HG03469 (cell line): ENCODE data around the gene SLC2A5.

ENCODE experiments used
- ATAC-seq: cut with Tn5 transposase; IDR thresholded peaks from one replicate; pipeline ENCODE4 v1.9.1; 2021; ENCODE audit warnings: mild to moderate bottlenecking, moderate library complexity, moderate number of reproducible peaks; ENCODE audit not compliant: unreplicated experiment

The SLC2A5 gene

DNA sequence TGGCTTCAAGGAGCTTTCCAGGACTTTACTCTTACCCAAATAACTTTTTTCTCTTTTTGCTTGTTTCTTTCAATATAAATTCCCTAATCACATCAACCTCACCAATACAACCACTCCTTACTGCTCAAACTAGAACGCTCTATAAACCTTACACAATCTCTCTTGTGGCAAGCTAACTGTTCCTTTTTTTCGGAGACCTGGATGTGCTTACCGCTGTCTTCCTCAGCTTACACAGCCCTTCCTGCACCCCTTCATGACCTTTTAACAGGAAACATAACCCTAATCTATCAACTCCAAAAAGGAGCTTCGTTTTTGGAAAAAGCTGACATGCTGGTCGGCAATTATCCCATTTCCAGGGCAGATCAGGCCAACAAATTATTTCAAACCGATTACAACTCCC, 24.1 kb upstream of the SLC2A5 start:
- no peak for ATAC-seq

- ATAC-seq: no peak
These were observed 23.7 kb upstream of the SLC2A5 start for GRCh38 chr1:9093091-9093490.

DNA sequence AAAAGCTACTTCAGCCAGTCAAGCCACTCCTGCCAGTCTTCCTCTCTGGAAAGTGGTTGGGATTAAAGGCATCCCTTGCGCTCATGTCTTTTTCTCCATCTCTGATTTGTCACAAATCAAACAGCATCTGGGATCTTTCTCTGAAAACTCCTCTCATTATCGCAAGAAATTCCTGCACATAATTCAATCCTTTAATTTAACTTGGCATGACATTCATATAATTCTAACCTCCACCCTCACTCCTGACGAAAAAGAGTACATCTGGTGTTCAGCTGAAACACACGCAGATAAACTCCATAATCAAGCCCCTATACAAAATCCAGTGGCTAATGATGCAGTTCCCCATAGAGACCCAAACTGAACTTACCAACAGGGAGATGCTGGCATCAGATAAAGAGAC, 19.4 kb upstream of the SLC2A5 start:
- ATAC-seq: no peak

DNA sequence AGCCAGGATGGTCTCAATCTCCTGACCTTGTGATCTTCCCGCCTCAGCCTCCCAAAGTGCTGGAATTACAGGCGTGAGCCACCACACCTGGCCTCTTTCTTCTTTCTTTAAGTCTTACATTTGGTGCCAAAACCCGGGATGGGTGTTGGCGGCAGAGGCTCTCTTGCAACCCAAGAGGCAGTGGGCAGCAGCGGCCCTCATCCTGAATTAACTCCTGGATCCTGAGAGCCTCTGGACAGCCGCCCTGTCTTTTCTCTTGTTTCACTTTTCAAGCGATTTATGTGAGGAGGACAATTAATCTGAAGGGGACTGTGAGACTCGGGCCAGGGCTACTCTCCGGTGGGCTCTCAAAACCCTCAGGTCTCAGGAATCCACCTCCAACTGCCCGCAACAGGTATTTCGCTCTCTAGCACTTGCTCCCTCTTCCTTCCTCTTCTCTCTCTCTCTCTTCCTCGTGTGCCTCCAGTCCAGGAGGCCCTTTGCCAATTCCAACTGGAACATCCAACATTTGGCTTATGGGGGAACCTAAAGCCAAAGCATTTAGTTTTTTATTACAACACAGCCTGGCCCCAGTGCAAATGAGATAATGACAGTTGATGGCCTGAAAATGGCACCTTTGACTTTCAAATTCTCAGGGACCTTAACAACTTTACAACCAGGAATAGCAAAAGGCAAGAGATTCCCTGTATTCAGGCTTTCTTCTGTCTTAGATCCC, 18.1 kb upstream of the SLC2A5 start:
- no peak for ATAC-seq

GRCh38 chr1:9086796-9087195, 17.4 kb upstream of the SLC2A5 start:
- no peak for ATAC-seq

DNA sequence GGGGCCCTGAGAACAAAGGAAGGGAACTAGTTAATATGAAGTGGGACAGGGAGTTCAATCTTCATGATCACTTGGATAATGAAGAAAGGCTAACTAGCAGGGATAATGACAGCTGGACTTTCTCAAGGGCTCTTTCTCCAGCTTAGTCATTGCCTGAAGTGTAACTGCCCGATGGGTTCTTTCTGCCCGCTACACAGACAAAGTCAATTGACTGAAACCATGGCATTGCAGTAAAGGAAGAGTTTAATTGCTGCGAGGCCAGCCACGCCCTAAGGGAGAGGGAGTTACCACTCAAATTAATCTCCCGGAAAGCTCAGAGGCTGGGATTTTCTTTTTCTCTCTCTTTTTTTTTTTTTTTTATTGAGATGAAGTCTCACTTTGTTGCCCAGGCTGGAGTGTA, 16.6 kb upstream of the SLC2A5 start:
- ATAC-seq: no peak

GRCh38 chr1:9085306-9085940, 16.0 kb upstream of the SLC2A5 start:
- no peak for ATAC-seq

DNA sequence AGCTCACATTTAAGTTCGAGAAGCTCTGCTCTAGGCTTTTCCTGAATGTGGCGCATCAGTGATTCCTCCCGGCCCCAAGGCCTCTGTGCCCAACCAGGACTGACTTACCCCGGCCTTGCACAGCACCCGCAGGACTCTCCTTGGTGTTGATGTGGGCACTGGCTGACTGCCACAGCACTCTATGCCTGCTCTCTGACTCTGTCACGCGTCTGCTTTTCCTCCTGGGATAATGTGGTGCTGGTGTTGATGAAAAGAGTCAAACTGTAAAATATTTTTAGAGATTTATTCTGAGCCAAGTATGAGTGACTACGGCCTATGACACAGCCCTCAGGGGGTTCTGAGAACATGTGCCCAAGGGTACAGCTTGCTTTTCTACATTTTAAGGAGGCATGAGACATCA, 15.5 kb upstream of the SLC2A5 start:
- ATAC-seq: no peak

DNA sequence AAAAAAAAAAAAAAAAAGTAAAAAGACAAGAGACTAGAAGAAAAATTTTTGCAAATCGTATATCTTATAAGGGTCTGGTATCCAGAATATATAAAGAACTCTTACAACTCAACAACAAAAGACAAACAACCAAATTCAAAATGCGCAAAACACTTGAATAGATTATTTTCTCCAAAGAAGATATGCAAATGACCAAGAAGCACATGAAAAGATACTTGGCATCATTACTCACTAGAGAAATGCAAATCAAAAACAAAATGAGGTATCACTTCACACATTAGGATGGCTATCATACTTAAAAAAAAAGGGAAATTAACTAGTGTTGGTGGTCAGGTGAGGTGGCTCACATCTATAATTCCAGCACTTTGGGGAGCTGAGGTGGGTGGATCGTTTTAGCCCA, 12.0 kb upstream of the SLC2A5 start:
- ATAC-seq: no peak

- ATAC-seq: no peak
These were observed 11.4 kb upstream of the SLC2A5 start for GRCh38 chr1:9080705-9081291.

- no peak for ATAC-seq
These were observed 10.7 kb upstream of the SLC2A5 start for GRCh38 chr1:9079988-9080704.

- ATAC-seq: no peak
These were observed 9.5 kb upstream of the SLC2A5 start for GRCh38 chr1:9078752-9079500.

GRCh38 chr1:9078015-9078751, 8.7 kb upstream of the SLC2A5 start:
- ATAC-seq: no peak

GRCh38 chr1:9075022-9075421, 5.6 kb upstream of the SLC2A5 start:
- no peak for ATAC-seq

DNA sequence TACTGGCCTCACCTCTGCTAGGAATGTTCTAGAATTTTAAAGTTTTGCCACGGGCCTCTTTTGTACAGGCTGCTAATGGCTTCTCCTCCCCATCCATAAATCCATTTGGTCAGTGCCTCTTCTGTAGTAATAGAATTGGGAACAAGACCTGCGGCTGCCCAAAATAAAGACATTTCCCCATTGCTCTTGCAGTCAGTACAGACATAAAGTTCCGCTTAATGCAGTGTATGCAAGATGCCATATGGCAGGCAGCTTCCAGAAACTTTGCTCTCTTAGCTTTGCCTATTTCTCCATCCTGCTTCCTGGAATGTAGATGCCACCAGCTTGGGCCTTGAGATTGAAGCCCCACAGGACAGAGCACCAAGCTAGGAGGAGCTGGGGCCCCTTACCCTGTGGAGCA, 3.7 kb upstream of the SLC2A5 start:
- no peak for ATAC-seq

GRCh38 chr1:9071554-9072235, 2.3 kb upstream of the SLC2A5 start:
- ATAC-seq: no peak

DNA sequence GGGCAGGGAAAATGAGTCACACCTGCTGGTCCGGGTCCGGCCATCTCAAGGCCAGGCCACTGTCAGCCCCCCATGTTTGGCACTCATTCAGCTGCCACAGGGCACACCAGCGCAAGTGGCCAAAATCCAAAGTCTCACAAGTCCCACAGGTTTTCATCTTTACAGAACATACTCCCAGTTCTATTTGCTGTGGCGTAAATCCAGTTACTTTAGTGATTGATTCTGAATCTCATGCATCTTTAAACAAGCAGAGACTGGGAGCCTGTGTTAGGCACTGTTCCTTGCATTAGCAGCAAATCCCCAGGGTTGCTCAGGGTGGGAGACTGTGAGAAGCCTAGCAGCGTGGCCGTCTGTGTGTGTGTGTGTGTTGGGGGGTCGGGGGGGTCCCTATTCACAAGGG, 1.1 kb upstream of the SLC2A5 start:
- no peak for ATAC-seq

DNA sequence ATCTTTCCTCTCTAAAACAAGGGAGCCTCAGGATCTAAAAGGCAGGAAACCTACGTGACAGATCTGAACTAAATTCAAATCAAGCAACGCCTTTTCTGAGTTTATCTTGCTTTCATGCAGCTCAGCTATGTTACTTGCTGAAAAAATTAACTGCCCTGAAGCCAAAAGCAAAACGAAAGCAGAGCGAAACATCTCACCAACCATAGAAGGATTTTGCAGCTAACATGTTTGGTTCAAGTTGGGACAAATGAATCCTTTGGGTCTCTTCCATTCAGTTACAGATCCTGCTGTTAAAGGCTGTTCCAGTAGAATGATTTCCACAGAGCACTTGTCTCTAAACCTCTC, 482 bp downstream of the SLC2A5 start:
- no peak for ATAC-seq

DNA sequence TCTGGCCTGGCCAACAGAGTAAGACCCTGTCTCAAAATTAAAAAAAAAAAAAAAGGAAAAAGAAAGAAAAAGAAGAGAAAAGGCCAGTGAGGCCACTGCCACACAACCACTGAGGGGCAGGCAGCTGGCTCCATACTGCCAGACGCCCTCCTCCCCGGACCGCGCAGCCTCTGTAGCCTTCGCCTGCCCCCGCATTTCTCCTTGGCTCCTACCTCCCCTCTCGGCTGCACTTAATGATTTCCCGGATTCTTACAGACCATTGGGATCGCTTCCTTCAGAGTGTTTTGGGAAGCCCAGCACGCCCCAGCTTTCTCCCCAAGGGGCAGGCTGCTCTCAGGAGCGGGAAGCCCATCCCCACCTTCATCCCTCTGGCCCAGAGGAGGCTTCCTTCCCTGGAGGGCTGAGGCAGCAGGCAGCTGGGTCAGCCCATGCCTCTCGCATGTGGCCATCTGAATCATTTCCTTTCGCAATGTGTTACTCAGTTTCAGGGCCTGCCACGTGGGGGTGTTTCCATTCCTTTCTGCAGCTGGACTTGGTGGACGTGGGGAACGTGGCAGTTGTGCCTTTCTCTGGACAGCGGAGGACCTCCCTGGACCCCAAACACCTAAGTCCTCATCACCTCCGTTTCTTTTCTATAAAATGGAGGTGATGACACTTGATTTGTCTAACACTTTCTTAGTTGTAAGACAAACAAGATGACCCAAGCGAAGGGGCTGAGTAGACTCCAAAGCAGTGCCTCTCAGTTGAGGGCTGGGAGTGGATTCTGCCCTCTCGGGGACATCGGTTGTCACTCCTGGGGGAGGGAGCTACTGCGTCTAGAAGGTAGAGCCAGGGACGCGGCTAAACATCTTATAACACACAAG, 2.3 kb downstream of the SLC2A5 start:
- no peak for ATAC-seq
